Measurements from ENCODE around the gene TTPAL.

DNA sequence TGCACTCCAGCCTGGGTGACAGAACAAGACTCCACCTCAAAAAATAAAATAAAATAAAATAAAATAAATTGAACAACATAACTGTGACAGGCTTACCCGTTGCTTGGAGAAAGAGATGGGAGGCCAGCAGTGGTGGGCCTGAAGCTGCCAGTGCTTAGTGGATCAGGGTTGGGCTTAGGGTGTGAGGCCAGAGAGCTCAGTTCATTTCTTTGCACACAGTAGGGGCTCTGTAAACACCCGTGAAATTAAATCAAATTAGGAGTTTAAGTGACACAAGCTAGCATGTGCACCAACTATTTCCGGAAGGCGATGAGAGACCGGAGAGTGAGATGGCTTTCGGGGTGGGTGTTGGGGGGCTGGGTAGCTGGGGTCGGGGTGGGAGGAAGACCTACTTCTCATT, 25.8 kb upstream of the TTPAL start:
- TF ChIP-seq, protein P1, sequence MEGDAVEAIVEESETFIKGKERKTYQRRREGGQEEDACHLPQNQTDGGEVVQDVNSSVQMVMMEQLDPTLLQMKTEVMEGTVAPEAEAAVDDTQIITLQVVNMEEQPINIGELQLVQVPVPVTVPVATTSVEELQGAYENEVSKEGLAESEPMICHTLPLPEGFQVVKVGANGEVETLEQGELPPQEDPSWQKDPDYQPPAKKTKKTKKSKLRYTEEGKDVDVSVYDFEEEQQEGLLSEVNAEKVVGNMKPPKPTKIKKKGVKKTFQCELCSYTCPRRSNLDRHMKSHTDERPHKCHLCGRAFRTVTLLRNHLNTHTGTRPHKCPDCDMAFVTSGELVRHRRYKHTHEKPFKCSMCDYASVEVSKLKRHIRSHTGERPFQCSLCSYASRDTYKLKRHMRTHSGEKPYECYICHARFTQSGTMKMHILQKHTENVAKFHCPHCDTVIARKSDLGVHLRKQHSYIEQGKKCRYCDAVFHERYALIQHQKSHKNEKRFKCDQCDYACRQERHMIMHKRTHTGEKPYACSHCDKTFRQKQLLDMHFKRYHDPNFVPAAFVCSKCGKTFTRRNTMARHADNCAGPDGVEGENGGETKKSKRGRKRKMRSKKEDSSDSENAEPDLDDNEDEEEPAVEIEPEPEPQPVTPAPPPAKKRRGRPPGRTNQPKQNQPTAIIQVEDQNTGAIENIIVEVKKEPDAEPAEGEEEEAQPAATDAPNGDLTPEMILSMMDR (conservative IDR thresholded peaks at IDR 0.05; ENCODE audit: low read length): no peak
- TF ChIP-seq EZH2phosphoT487 (IDR thresholded peaks at IDR 0.05; ENCODE audit: borderline replicate concordance, low read depth, low read length): no peak
